Loucy (cell line): ENCODE measurements around the gene DMGDH.

ENCODE experiments used
- EZH2phosphoT487 ChIP-seq: fragments of 200-600 bp; IDR thresholded peaks from 2 replicates; pipeline ENCODE4 v1.6.1; 2018; ENCODE audit warnings: antibody characterized with exemption, mild to moderate bottlenecking, moderate library complexity, borderline replicate concordance
- TF ChIP-seq, protein P1 (sequence below): fragments of 200-600 bp; sonication (generic); conservative IDR thresholded peaks from 2 replicates; pipeline ENCODE4 v1.5.1; 2014; ENCODE audit warnings: mild to moderate bottlenecking, antibody characterized with exemption, low read length

DNA sequence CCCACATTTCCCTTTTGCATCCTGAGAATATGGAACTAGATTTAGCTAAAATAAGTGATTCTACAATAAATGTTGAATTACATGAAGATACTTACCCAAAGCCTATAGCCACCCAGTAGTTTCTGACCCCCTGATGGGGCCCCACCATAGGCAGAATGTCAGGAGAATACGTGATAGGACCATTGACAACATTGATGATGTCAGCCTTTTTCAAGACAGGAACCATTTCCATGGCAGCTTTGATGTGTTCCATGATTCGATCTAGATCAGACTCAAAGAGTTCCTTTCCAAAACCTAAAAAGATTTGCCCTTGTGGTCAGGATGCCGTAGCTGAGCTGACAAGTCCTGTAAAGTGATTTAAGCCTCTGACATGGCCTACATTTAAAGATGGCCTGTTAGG, 27.3 kb downstream of the DMGDH start:
- TF ChIP-seq, protein P1, sequence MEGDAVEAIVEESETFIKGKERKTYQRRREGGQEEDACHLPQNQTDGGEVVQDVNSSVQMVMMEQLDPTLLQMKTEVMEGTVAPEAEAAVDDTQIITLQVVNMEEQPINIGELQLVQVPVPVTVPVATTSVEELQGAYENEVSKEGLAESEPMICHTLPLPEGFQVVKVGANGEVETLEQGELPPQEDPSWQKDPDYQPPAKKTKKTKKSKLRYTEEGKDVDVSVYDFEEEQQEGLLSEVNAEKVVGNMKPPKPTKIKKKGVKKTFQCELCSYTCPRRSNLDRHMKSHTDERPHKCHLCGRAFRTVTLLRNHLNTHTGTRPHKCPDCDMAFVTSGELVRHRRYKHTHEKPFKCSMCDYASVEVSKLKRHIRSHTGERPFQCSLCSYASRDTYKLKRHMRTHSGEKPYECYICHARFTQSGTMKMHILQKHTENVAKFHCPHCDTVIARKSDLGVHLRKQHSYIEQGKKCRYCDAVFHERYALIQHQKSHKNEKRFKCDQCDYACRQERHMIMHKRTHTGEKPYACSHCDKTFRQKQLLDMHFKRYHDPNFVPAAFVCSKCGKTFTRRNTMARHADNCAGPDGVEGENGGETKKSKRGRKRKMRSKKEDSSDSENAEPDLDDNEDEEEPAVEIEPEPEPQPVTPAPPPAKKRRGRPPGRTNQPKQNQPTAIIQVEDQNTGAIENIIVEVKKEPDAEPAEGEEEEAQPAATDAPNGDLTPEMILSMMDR, result no peak
- no peak for TF ChIP-seq EZH2phosphoT487
